T47D (cell line): ENCODE measurements around the gene AP5Z1.

ENCODE experiments used
- DNase-seq, 2 experiments: peaks; one replicate each; pipeline versions ENCODE4 v3.0.0 to v3.0.0-alpha.2; 2011 to 2012; ENCODE audit warnings: low read depth in 1 of 2, low spot score in 1 of 2
- JUND ChIP-seq: IDR thresholded peaks from 2 replicates; pipeline ENCODE4 v1.6.1; 2012; ENCODE audit warnings: low read depth
- in situ Hi-C: cut with HindIII; loops from 2 replicates; pipeline ENCODE4 v1.10.0; 2016; ENCODE audit warnings: low sequenced_read_pairs, low pct_unique_long_range_greater_than_20kb

Gene AP5Z1

GRCh38 chr7:4820405-4820966, 45.1 kb downstream of the AP5Z1 start:
- no peak for DNase-seq
- in situ Hi-C loops, result no loop called here
- TF ChIP-seq JUND, result no peak

- no peak for DNase-seq
- in situ Hi-C loops, result no loop called here
- no peak for TF ChIP-seq JUND
These were observed 45.6 kb downstream of the AP5Z1 start for GRCh38 chr7:4820967-4821471.

GRCh38 chr7:4822677-4823076, 47.3 kb downstream of the AP5Z1 start:
- no peak for TF ChIP-seq JUND
- in situ Hi-C loops, result no loop called here

GRCh38 chr7:4823441-4824119, 48.2 kb downstream of the AP5Z1 start:
- in situ Hi-C loops, result no loop called here
- TF ChIP-seq JUND, result no peak
- peak in 1 of 2 experiments; percentile 37 for DNase-seq

More at GRCh38 chr7:4822677-4823076, 47.3 kb downstream of the AP5Z1 start:
- no peak for DNase-seq

GRCh38 chr7:4824120-4824775, 48.8 kb downstream of the AP5Z1 start:
- in situ Hi-C loops, result no loop called here
- no peak for DNase-seq
- no peak for TF ChIP-seq JUND

GRCh38 chr7:4825081-4825480, 49.7 kb downstream of the AP5Z1 start:
- TF ChIP-seq JUND, result no peak
- DNase-seq, result peak in 1 of 2 experiments; percentile 82
- in situ Hi-C loops, result no loop called here

- no peak for TF ChIP-seq JUND
- DNase-seq, result no peak
- in situ Hi-C loops, result no loop called here
These were observed 53.4 kb downstream of the AP5Z1 start for GRCh38 chr7:4828720-4829383.

- no peak for TF ChIP-seq JUND
- in situ Hi-C loops, result no loop called here
- DNase-seq, result peak in 1 of 2 experiments; percentile 91
These were observed 54.8 kb downstream of the AP5Z1 start for GRCh38 chr7:4830176-4830575.

- in situ Hi-C loops, result no loop called here
- TF ChIP-seq JUND, result no peak
- peak; percentile 74 to 99 for DNase-seq
These were observed 56.5 kb downstream of the AP5Z1 start for GRCh38 chr7:4831723-4832495.

- no peak for TF ChIP-seq JUND
- in situ Hi-C loops, result no loop called here
- peak in 1 of 2 experiments; percentile 70 for DNase-seq
These were observed 57.3 kb downstream of the AP5Z1 start for GRCh38 chr7:4832711-4833110.

- DNase-seq, result no peak
- no peak for TF ChIP-seq JUND
- in situ Hi-C loops, result no loop called here
These were observed 57.8 kb downstream of the AP5Z1 start for GRCh38 chr7:4833176-4833575.

- no peak for TF ChIP-seq JUND
- in situ Hi-C loops, result no loop called here
- no peak for DNase-seq
These were observed 58.5 kb downstream of the AP5Z1 start for GRCh38 chr7:4833691-4834600.
